Kasumi-1 (cell line): ENCODE results near the gene PTMA.
"Not testable (repeated sequence)": the region's sequence is repeated elsewhere in the genome, so short reads cannot be mapped to it uniquely, and the experiment has no call there.

Source experiments
- DNase-seq, 2 experiments: peaks; one replicate each; lab custom pipeline; 2025; lab: John Stamatoyannopoulos, UW

The PTMA gene

DNA sequence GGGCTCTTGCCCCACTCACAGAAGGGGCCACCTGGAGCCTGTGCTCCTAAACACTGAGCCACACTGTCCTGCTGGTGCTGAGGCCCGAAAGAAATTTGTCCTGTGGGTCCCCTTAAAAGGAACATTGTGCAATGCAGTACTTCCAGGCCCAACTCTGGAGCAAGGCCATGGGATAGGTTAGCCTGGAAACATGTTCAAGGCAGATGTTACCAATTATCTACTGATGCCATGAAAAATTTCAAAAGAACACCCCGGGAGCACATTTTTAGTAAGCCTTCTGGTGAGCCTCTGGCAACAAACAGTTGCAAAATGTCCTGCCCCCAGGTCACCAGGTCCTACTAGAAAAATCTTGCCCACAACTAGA is 12.3 kb upstream of the PTMA start:
- no peak for DNase-seq

DNA sequence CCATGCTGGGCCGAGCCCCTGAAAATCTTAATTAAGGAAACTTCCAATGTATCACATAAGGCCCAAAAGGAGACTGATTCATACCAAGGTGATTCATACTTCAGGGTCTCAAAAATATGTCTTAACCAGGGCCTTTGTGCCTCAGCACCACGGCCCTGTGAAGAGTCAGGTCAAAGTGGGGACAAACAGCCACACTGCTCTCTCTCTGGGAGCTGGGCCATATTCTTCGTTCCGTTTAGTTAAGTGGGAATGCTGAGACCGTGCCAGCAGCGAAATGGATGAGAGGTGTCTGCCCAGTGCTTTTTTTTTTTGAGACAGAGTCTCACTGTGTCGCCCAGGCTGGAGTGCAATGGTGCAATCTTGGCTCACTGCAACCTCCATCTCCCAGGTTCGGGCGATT is 9.3 kb upstream of the PTMA start:
- DNase-seq: no peak

DNA sequence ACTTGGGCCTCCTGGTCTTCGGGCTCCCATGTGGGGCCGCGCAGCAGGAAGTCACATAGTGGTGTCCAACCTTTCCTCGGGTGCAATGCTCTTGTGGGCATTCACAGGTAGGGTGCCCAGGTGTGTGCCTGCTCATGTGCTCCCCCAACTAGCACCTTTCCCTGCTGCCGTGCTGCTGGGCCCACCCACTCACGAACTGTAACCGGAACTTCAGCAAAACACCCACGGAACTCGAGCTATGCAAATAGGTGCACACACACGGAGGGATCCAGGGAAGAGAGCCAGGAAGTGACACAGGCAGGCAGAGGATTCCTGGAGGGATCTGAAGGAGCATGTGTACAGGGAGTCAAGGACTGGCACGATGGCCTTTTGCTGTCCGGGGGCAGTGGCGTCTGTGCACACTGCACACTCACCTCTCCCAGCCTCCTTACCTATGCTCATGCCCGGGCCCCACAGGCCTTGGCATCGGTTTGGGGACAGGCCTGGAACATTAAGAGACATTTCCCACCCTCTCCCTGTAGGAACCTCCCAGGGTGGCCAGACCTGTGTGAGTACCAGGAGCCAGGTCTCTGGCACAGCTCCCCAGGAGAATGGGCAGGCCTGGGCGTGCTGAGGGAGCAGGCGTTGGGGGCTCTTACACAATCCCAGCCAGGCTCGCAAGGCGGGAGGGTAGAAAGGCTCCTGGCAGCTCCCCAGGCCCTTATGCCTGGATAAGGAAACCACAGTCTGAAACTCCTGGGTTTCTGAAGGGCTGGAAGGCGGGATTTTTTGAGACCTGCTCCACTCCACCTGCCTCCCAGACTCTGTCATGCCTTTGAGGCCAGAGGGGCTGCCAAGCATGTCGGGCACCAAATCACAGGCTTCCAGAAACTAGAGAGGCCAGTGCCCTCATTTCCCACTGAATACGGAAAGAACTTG is 6.6 kb upstream of the PTMA start:
- no peak for DNase-seq

DNA sequence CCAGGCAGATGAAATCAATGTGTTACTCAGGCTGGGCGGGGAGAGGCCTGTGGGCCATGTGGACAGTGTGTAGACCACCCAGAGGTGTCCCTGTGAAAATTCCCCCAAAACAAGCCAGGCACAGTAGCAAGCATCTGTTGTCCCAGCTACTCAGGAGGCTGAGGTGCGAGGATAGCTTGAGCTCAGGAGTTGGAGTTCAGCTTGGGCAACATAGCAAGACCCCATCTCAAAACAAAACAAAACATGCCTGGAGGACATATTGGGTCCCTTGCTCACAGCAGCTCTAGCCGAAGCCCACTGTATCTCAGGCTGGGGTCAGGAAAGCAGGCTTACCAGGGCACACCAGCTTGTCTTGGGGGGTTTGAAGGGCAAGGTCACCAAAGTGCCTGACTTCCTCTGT is 4.3 kb upstream of the PTMA start:
- no peak for DNase-seq

DNA sequence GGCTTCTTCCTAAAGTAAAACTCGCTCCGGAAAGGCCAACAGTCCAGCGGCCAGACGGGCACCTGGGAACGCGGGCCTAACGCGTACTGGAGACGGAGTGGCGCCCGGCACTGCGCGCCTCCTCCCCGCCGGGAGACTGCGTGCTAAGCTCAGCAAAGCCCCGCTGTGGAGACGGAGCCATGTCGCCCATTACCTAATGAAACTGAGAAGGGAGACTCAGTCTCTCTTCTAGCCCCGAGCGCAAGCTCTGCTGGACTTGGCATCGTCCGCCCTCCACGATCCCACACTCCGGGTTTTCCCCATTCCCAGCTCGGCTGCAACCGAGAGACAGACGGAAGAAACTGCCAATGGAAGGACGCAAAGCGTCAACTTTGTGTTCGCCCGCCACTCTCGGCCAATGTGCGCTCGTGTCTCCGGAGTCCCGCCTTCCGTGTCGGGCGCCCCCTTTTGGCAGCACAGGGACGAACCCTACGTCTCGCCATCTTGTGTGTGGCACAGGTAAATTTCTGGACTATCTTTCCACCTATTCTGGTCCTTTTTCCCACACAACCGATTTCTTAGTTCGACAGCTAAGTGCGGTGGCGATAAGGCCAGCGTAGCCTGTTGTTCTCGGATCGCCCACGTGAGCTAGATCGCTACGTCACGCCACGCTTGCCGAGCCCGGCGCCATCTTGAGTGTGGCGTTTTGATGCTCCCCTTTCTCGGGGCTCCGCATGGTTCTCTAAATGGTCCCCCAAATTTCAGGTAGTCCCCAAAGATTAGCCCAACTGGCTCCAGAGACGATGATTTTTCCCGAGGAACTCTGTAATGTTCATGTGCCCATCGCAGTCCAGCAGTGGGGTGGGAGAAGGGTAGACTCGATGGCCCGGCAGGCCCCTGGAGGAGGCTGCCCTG is 1.3 kb upstream of the PTMA start:
- DNase-seq: peak; percentile 84 to 86

DNA sequence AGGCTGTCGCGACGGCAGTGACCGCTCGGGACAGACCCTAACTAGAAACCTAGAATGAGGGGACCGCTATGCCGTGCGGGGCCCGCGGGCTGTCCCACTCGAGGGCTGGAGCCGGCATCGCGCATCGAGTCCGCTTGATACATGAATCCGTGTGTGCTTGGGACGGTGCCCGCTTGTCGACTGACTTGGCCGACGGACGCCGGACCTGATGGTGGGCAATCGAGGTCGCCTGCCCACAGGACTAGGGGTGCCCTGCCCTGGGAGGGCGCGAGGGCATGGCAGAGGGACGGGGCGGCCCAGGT is 749 bp upstream of the PTMA start:
- DNase-seq: no peak

DNA sequence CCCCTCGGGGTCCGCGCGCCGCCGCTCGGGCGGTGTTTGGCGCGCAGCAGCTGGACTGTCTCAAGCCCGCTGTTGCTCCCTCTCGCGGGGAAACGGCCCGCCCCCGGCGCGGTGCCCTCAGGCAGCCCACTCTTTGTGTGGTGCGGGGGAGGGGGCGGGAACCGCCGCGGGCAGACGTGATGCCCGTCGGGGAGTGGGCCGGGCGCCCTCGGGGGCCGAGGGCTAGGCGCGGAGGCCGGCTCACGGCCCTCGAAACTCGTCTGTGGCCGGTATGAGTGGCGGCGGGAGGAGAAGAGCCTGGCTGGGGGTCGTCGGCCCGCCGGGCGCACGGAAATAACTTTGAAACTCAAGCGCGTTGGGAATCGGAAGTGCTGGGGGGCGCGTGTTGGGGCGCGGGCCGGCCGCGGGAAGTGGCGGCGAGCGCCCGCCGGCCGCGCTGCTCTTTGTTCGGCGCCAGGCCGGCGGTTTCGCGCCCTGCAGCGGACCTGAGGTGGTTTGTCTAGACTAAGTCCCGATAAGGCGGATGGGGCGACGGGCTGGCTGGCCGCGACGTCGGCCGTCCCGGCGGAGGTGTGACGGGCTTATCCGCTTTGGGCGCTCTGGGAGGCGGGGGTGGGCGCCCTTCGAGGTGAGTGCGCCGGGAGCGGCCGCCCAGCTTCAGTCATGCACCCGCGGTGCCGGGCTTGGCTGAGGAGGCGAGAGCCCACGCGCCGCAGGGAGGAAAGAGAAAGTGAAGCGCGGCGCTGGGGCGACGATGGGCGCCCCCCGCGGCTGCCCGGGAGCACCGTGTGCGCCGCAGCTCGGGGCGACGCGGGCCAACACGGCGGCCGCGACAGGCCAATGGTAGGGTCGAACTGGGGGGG is 679 bp downstream of the PTMA start:
- DNase-seq: no peak

DNA sequence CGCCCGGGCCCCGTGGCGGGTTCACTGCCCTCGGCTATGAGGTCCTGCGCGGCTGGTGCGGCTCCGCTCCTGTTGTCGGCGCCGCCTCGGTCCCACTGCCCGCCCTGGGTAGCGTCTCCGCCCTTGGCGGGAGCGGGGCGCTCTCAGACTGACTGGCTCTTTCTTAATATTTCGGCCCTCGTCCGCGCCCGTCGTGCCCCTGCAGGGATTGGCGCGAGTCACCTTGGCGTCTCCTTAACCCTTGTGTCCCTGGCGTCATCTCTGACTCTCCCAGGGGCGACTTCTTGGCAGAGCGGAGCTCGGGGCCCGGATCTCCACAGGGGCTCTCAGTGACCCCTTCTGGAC is 1.3 kb downstream of the PTMA start:
- DNase-seq: no peak

DNA sequence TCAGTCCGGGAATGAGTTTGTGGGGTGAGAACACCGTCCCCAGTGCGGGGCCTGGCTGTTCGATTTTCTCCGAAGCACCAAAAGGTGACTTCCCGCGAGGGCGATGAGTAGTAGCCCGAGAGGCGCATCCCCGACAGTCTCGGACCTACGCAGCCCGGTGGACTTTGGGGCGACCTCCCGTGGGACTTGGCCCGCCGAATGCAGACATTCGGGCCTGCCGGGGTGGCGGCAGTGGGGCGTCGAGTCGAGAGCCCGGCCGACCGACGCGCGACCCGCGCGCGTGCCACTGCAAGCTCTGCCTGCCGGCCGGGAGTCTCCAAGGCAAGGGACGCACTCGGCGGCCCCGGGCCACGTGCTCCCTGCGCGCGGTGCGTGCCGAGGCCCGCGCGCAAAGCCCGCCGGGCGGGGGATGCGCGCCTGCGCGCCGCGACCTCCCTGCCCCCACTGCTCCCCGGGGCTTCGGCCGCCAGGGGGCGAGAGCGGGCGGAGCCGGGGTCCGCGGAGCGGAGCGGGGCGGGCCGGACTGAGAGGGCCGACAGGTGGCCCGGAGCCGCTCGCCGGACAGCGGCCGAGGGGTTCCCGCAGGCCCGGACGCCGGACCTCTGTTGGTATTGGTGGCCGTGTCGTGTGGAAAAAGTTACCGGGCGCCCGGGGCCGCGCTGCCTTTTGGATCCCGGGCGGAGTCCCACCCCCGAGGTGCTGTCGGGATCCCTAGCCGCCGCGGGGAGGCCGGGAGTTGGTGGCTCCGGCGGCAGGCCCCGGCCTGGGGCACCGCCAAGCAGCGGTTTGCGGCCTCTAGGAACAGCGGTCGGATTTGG is 1.9 kb downstream of the PTMA start:
- no peak for DNase-seq

DNA sequence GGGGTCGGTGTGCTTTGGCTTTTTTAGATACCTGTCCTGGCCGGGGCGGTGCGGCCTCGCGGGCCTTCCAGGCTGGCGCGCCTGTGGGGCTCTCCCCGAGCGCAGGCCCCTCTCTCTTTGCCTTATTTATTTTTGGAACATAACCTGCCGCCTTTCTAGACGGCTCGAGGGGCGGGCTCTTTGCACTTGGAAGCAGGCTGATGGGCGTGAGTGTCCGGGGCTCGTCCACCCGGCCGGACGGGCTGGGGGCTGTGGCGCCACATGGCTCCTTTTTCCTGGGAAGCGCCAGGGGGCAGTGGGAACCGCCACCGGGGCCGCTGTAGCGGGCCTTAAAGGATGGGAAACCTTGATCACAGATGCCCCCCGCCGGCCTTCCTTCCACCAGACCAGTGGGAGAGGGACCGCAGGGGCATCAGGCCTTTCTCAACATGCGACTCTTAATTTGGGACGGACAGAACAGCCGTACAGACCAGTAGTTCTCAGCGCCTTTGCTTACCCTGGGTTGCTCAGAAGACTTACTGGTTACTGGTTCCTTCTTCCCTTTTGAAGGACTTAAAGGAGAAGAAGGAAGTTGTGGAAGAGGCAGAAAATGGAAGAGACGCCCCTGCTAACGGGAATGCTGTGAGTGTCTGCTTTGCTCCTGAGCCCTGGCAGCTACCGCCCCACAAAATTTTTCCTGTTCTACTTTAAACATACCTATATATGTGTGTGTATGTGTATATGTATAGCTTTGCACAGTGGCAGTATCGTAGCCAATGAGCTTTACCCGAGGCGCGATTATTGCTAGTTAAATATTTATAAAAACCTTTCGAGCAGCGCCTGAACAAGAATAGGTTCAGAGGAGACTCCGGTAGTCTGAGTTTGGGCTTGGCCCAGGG is 2.7 kb downstream of the PTMA start:
- no peak for DNase-seq

DNA sequence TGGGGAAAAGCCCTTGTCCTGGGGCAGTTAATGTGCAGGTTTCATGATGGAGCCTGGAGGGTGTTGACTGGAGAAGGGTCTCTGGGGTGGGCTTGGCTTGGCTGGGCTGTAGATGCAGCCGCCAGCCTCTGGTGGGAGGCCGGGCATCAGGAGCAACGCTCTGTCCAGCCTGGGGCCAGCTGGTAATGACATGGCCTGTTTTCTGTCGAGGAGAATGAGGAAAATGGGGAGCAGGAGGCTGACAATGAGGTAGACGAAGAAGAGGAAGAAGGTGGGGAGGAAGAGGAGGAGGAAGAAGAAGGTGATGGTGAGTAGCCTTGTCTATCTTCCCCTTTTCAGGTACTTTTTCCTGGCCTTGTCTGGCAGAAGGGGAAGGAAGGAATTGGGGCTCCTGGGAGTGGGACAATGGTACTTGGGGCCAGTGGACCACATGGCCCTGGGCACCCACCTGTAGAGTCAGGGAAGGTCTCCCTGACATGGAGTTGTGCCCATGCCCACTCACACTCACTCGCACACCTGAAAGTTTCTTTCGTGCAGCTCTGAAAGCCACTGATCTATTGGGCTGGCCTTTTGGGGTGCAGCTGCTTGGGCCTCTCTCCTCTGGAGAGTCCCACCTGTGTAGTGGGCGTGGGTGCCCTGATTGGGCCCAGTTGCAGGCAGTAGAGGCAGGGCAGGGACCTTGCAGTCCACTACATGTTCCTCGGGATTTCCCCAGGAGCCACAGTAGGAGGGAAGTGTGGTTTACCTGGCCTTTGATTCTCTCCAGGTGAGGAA is 3.5 kb downstream of the PTMA start:
- DNase-seq: no peak

DNA sequence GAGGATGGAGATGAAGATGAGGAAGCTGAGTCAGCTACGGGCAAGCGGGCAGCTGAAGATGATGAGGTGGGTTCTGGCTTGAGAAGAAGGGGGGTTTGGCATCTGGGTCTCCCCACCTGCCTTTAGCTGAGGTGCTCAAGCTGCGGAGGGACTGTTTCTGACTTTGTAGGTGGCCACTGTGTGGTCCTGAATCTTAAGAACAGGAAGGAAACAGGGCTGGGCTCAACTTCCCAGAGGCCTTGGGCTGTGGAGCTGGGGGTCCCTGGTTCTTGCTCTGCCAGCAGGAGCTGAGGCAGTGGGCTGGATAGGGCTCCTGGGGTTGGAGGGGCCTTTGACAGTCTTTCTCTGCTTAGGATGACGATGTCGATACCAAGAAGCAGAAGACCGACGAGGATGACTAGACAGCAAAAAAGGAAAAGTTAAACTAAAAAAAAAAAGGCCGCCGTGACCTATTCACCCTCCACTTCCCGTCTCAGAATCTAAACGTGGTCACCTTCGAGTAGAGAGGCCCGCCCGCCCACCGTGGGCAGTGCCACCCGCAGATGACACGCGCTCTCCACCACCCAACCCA is 4.2 kb downstream of the PTMA start:
- not testable (repeated sequence) for DNase-seq

DNA sequence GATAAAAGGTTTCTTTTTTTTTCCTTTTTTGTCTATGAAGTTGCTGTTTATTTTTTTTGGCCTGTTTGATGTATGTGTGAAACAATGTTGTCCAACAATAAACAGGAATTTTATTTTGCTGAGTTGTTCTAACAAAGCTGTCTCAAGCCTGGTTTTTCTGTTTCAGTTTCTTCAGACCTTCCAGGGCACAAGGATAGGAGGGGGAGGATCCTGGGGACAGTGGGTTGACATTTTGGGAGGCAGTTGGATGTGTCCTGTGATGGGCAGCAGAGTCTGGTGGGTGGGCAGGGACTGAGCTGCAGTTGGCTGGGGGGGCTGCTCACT is 5.0 kb downstream of the PTMA start:
- DNase-seq: not testable (repeated sequence)

DNA sequence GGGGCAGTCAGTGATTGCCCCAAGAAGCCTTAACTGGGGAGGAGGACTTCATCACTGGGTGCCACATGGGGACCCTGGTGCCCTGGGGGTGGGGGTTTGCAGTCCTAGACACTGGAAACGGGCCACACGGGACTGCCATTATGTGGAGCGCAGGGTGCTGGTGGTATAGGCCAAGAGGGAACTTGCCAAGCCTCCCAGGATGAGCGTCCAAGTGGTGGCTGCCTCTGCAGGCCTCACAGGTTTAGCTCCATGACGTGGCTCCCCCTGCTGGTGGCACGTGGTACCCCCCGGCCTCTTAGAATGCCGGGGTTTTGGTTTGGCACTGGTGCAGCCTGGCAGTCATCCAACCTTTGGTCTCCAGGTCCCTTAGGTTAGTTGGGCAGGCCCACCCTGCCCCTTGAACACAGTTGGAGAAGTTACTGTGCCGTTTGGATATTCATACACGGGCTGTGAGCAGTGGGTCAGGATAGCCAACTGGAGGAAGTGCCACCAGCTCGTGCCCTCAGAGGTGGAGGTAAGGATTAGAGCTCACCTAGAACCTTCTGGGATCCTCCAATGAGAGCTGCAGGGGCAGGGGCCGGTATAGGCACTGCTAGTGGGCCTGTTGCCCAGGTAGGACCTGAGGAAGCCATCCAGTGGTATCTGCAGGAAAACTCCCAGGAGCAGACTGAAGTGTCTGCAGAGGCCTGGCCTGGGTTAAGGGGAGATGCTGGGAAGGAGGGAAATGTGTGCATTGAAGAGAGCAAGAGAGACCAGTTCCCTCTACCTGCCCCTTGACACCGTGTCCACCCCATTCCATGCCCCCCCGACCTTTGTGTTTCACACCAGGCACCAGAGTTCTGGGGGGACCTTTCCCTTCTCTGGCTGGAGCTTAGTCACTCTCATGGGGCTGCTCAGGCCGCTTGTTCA is 5.7 kb downstream of the PTMA start:
- DNase-seq: peak; percentile 56 to 60

DNA sequence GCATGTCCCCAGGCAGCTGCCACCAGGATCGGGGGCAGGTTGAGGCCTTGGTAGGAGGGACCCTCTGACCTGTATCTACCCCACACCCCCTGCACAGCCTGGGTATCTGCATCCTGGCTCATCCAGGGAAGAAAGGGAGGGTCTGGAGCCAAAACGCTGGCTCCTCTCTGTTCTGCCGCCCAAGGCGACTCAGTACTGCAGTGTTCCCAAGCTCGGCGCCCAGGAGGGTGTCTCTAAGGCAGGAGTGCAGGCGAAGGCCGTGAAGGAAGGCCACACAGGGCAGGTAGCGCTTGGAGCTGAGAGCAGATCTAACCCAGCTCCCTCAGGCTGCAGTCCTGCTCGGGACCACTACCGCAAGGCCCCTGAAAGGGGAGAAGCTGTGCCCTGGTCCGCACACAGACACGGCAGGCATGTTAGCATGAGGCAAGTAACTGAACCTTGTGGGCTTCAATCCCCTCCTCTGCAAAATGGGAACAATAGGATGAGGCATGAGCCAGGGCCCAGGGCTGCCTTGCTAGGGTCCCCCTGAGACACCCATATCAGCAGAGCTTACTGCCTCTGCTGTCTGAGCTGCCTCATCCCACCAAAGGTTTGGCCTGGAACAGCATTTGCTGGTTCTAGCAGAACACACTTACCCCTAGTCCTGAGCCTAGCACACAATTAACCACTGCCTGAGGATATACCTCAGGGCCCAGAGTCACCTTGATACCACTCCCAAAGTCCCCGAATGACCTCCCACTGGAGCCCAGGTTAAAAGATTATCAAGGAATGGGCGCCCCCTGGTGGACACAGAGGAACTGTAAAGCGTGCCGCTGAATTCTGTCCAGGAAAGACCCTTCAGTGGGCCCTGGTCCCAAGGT is 6.5 kb downstream of the PTMA start:
- DNase-seq: peak; percentile 53 to 55

DNA sequence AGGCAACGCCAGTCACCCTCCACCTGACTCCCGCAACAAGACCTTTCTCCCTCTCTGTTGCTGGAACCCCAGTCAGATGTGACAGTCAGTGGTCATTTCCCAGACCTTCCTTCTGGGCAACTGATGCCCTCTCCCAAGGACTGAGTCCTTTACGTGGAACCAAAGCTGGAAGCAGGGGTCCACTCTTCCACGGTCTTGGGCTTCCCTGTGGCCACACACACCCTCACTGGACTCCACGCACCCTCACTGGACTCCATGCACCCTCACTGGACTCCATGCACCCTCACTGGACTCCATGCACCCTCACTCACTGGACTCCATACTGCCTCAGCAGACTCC is 7.1 kb downstream of the PTMA start:
- DNase-seq: no peak

DNA sequence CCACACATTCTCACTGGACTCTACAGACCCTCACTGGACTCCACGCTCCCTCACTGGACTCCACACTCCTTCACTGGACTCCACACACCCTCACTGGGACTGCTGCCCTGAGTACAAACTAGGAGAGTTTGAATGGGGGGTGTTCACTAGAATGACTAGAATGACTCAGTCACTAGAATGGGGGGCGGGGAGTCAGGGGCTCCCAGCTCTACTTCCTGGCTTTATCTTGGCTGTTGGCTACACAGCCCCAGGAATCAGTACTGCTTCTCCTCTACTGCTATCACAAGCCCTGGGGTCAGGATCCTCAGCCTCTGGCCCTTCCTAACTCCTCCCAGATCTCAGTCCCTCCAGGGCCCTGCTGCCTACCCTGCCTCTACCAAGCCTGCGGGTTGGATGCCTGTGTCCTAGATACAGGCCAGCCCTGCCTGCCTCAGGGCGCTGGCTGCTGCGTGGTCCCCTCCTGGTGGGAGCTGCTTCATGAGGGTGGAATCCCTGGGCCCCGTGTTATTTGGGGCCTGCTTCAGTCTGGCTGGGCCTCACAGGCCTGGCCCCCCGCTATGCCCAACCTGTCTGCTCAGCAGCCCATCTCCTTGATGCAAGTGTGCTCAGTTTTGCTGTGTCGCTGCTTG is 7.8 kb downstream of the PTMA start:
- no peak for DNase-seq
